PC-3 (cell line): ENCODE data around the gene SSBP2.

ENCODE experiments used
- CTCF ChIP-seq: fragments of 300-600 bp; sonication (generic); conservative IDR thresholded peaks from 2 replicates; pipeline ENCODE4 v1.5.1; 2017; ENCODE audit warnings: antibody characterized with exemption, low read depth, mild to moderate bottlenecking, low read length
- EZH2 ChIP-seq: fragments of 300-600 bp; sonication (generic); IDR thresholded peaks from one replicate; pipeline ENCODE4 v1.6.1; 2017; ENCODE audit warnings: antibody characterized with exemption, mild to moderate bottlenecking, low read length; ENCODE audit not compliant: unreplicated experiment
- EZH2phosphoT487 ChIP-seq: fragments of 300-600 bp; sonication (generic); IDR thresholded peaks from 2 replicates; pipeline ENCODE4 v1.6.1; 2018; ENCODE audit warnings: mild to moderate bottlenecking, antibody characterized with exemption, low read length, borderline replicate concordance

- TF ChIP-seq CTCF = no peak
- TF ChIP-seq EZH2 = no peak
- no peak for TF ChIP-seq EZH2phosphoT487
Observed at GRCh38 chr5:81778642-81779041, 27.7 kb upstream of the SSBP2 start.
